HepG2 (cell line): Measurements from ENCODE around the gene CDH1. TPM values are rescaled to one million over a fixed set of nuclear protein-coding genes. Genes with fewer than 3 reads are reported as not detected.
A peak's percentile ranks its signal among the peaks of the same experiment; 100 is the strongest.

Experiments
- CBFB ChIP-seq: sonication (generic); formaldehyde crosslinking; IDR thresholded peaks from 2 replicates; pipeline ENCODE4 v1.4.0; 2020; ENCODE audit warnings: missing genetic modification reagents
- HNF1B ChIP-seq: sonication (generic); formaldehyde crosslinking; IDR thresholded peaks from 2 replicates; pipeline ENCODE4 v1.5.1; 2020; ENCODE audit warnings: mild to moderate bottlenecking, moderate library complexity, missing genetic modification reagents
- KAT8 ChIP-seq: IDR thresholded peaks from 2 replicates; pipeline ENCODE4 v1.6.1; 2016; ENCODE audit warnings: missing genetic modification reagents, missing compliant biosample characterization
- KDM2A ChIP-seq: sonication (generic); formaldehyde crosslinking; IDR thresholded peaks from 2 replicates; pipeline ENCODE4 v1.4.0; 2020; ENCODE audit warnings: low read depth, missing genetic modification reagents, borderline replicate concordance
- KLF16 ChIP-seq, 2 experiments: sonication (generic) in 1 of 2; formaldehyde crosslinking in 1 of 2; IDR thresholded peaks; 2 replicates each; pipeline versions ENCODE4 v1.6.1 to v1.8.0; 2016 to 2023; ENCODE audit warnings: missing genetic modification reagents in 2 of 2, missing compliant biosample characterization in 1 of 2
- NCOA1 ChIP-seq: sonication (generic); formaldehyde crosslinking; IDR thresholded peaks from 2 replicates; pipeline ENCODE4 v1.9.0; 2021; ENCODE audit warnings: missing genetic modification reagents
- PHF21A ChIP-seq: sonication (generic); formaldehyde crosslinking; IDR thresholded peaks from 2 replicates; pipeline ENCODE4 v1.5.0; 2020; ENCODE audit warnings: mild to moderate bottlenecking, missing genetic modification reagents
- RFX3 ChIP-seq: IDR thresholded peaks from 2 replicates; pipeline ENCODE4 v1.6.1; 2016; ENCODE audit warnings: missing biosample characterization, missing genetic modification reagents
- SALL1 ChIP-seq: sonication (generic); formaldehyde crosslinking; IDR thresholded peaks from 2 replicates; pipeline ENCODE4 v1.8.0; 2022; ENCODE audit warnings: mild to moderate bottlenecking, missing genetic modification reagents
- SAP130 ChIP-seq: IDR thresholded peaks from 2 replicates; pipeline ENCODE4 v1.6.1; 2016; ENCODE audit warnings: low read depth
- SIX1 ChIP-seq: sonication (generic); formaldehyde crosslinking; IDR thresholded peaks from 2 replicates; pipeline ENCODE4 v1.4.0; 2020; ENCODE audit warnings: missing genetic modification reagents, borderline replicate concordance
- SKI ChIP-seq: fragments of 450-650 bp; IDR thresholded peaks from one replicate; pipeline ENCODE4 v1.6.1; 2018; ENCODE audit warnings: mild to moderate bottlenecking; ENCODE audit not compliant: partially characterized antibody
- STAG1 ChIP-seq: sonication (generic); formaldehyde crosslinking; IDR thresholded peaks from 2 replicates; pipeline ENCODE4 v1.4.0; 2020; ENCODE audit warnings: missing genetic modification reagents
- THRA ChIP-seq: sonication (generic); formaldehyde crosslinking; IDR thresholded peaks from 2 replicates; pipeline ENCODE4 v1.4.0; 2020; ENCODE audit warnings: missing genetic modification reagents, borderline replicate concordance
- XRCC5 ChIP-seq: fragments of 200-400 bp; formaldehyde crosslinking; optimal IDR thresholded peaks from 2 replicates; pipeline ENCODE3; 2017; ENCODE audit warnings: mild to moderate bottlenecking, low read length
- ZBTB8A ChIP-seq: sonication (generic); formaldehyde crosslinking; IDR thresholded peaks from 2 replicates; pipeline ENCODE4 v1.4.0; 2020; ENCODE audit warnings: mild to moderate bottlenecking, low read depth, missing genetic modification reagents, borderline replicate concordance
- ZGPAT ChIP-seq: IDR thresholded peaks from 2 replicates; pipeline ENCODE4 v1.6.1; 2016; ENCODE audit warnings: mild to moderate bottlenecking
- ZNF142 ChIP-seq: sonication (generic); formaldehyde crosslinking; IDR thresholded peaks from 2 replicates; pipeline ENCODE4 v1.4.0; 2020; ENCODE audit warnings: missing genetic modification reagents
- ZNF569 ChIP-seq: sonication (generic); formaldehyde crosslinking; IDR thresholded peaks from 2 replicates; pipeline ENCODE4 v1.5.0; 2020; ENCODE audit warnings: mild to moderate bottlenecking, missing genetic modification reagents, moderate library complexity, borderline replicate concordance
- ZNF619 ChIP-seq: sonication (generic); formaldehyde crosslinking; IDR thresholded peaks from 2 replicates; pipeline ENCODE4 v1.4.0; 2020; ENCODE audit warnings: mild to moderate bottlenecking, missing genetic modification reagents
- polyA plus RNA-seq, 8 experiments: library from polyadenylated mRNA; depleted of rRNA in 3 of 8; stranded (reverse) in 7 of 8; unstranded in 1 of 8; fragments of >200 nt; fragmentation: Illumina TruSeq in 4 of 8; extraction: Trizol in 4 of 8; gene quantifications; 2 replicates each; pipeline versions ENCODE4 v1.2.1 to v1.2.3, GENCODE V29; 2011 to 2016; ENCODE audit warnings: low read depth in 4 of 8, missing spikeins in 1 of 8, mixed read lengths in 1 of 8; ENCODE audit not compliant: insufficient read depth in 1 of 8
- total RNA-seq, 5 experiments: library from RNA; depleted of rRNA; stranded (reverse); fragments of >200 nt; fragmentation: Illumina TruSeq; extraction: Trizol; gene quantifications; 2 replicates each; pipeline ENCODE4 v1.2.3, GENCODE V29; 2016; ENCODE audit warnings: low read depth in 1 of 5

The CDH1 gene
- total and polyA plus RNA-seq, 2 of the 13 experiments (the other 11 are each of a cell fraction or from before 2014, with no cell fraction given): 0.95 to 9.8 TPM

- TF ChIP-seq ZNF619 (CRISPR knock-in tag) (0 out of 2 replicates have a peak, but pooled peaks have one; percentile 51), PHF21A (peak; percentile 54; the same call in 1 of the 2 replicates), STAG1 (peak; percentile 100), ZBTB8A (CRISPR knock-in tag) (no peak), SAP130 (CRISPR knock-in tag) (peak; percentile 63), ZNF569 (CRISPR knock-in tag) (no peak), RFX3 (CRISPR knock-in tag) (peak; percentile 23; the same call in 1 of the 2 replicates), SIX1 (CRISPR knock-in tag) (no peak), ZGPAT (CRISPR knock-in tag) (no peak; the same call in 1 of the 2 replicates), XRCC5 (peak; percentile 95), SALL1 (CRISPR knock-in tag) (peak; percentile 95), CBFB (peak; percentile 78; the same call in 1 of the 2 replicates), NCOA1 (no peak), KDM2A (CRISPR knock-in tag) (peak; percentile 89; the same call in 1 of the 2 replicates), KLF16 (CRISPR knock-in tag; IDR thresholded peaks at IDR 0.05) (peak in 1 of 2 experiments; percentile 64; a peak in 1 of 4 replicates), THRA (peak; percentile 68), HNF1B (CRISPR knock-in tag) (peak; percentile 90), ZNF142 (no peak; the same call in 1 of the 2 replicates), KAT8 (CRISPR knock-in tag) (peak; percentile 67), SKI (peak; percentile 26)
Observed at GRCh38 chr16:68704232-68704867, 32.7 kb upstream of the CDH1 start (continued).
